GM18873 (cell line): Measurements from ENCODE around the gene NT5DC2.

Experiments
- ATAC-seq: cut with Tn5 transposase; IDR thresholded peaks from one replicate; pipeline ENCODE4 v1.9.1; 2021; ENCODE audit warnings: mild to moderate bottlenecking, moderate library complexity, moderate number of reproducible peaks; ENCODE audit not compliant: unreplicated experiment, low FRiP score

The NT5DC2 gene

DNA sequence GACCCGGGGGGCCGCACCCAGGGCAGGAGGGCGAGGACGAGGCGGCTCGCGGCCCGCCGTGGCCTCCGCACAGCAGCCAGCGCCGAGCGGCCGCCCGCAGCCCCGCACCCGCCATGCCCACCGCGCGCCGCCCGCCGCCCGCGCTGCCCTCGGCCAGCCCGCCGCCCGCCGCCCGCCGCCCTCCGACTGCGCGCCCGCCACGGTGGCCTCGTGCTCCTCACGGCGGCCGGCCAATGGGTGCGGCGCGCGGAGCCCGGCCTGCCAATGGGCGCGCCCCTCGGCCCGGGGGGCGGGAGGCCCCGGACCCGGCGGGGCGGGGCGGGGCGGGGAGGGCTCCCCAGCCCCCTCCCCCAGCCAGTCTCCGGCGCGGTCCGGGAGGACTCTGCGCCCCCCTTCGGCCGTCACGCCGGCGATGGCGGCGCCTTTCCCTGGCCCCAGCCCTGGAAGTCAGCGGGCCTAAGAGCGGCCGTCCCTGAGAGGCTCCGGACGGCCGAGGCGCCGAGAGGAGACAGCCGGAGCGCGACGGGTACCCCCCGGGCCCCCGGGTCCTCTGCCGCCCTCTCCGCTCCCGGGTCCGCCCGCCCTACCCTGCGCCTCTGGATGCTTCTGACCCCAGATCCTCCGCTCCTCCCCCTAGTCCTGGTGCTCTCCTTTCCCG is at the start of gene NT5DC2:
NT5DC2 (minus strand) TSS at position 235 of the 658 bp plus-strand sequence; CDS start at position 115, 120 bp downstream.
- ATAC-seq = no peak

DNA sequence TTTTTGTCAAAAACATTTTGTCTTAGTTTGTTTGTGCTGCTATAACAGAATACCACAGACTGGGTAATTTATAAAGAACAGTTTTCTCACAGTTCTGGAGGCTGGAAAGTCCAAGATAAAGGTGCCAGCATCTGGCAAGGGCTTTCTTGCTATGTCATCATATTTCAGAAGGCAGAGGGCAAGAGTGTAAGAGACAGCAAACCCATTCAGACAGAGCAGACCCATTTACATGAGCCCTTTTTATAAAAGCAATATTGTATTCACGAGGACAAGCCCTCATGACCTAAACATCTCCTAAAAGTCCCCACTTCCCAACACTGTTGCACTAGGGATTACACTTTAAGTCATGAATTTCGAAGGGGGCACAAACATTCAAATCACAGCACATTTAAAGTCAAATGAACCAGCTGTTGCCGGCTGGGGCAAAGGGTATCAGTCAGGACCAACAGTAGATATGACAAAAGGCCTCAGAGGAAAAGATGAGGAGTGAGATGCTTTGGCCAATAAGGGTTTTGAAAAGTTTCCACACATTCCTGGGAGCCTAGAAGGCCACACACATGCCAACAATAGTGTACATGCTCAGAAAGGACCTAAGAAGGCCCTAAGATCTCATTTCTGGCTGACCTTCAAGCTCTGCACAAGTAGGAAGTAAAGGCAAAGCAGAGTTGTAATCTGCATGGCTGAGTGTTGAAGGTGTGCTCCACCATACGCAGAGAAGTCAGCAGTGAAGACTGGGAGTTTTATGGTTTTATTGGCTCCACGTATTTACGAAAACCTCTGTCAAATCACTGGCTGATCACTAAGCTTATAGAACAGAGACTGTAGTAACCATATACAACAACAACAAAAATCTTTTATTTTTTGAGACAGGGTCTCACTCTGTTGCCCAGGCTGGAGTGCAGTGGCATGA is 40.7 kb upstream of the NT5DC2 start:
- ATAC-seq = no peak

DNA sequence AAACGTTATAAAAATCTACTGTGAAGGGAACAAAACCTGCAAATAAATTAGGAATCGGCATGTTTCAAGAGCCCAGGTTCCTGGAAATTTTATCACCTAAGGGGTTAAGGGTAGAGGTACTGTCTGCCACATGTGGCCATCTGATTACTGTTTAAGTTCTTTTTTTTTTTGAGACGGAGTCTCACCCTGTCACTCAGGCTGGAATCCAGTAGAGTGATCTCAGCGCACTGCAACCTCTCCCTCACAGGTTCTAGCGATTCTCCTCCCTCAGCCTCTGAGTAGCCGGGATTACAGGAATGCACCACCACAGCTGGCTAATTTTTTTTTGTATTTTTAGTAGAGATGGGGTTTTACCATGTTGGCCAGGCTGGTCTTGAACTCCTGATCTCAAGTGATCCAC is 38.6 kb upstream of the NT5DC2 start:
- no peak for ATAC-seq

DNA sequence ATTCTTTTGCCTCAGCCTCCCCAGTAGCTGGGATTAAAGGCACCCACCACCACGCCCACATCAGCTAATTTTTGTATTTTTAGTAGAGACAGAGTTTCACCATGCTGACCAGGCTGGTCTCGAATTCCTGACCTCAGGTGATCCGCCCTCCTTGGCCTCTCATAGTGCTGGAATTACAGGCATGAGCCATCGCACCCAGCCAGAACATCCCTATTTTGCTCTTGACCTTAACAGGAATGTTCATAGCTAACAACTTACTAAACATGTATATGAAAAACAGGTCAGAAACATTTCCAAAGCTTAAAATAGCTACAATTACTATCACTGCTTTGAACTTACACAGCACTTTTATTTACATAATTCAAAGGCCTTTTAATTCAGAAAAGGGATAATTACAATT is 36.4 kb upstream of the NT5DC2 start:
- ATAC-seq = no peak

DNA sequence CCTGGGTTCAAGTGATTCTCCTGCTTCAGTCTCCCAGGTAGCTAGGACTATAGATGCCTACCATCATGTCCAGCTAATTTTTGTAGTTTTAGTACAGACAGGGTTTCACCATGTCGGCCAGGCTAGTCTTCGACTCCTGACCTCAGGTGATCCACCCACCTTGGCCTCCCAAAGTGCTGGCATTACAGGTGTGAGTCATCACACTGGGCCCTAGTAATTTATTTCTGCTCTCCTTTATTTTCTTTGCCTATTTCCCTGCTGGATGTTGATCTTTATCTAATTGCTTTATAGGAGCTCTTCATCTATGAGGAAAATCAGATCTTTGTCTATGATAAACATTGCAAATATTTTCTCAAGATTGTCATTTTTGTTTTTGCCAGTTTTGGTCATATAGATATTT is 34.4 kb upstream of the NT5DC2 start:
- no peak for ATAC-seq

DNA sequence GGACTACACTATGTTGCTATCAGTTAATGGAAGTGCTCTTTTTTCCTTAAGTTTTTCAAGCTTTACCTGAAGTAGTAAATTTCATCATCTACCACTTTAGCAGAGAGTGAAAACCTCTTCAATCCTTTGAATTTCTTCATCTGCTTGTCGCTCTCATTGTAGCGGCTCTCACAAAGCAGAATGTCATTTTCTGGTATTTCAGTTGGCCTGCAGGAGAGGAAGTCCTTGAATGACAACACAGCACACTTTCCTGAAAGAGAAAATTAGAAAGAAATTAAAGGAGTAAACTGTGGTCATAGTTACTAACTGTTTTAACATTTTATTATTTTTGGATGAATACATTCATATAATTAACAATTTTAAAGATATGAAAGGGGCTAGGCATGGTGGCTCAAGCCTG is 30.3 kb upstream of the NT5DC2 start:
- ATAC-seq = no peak

DNA sequence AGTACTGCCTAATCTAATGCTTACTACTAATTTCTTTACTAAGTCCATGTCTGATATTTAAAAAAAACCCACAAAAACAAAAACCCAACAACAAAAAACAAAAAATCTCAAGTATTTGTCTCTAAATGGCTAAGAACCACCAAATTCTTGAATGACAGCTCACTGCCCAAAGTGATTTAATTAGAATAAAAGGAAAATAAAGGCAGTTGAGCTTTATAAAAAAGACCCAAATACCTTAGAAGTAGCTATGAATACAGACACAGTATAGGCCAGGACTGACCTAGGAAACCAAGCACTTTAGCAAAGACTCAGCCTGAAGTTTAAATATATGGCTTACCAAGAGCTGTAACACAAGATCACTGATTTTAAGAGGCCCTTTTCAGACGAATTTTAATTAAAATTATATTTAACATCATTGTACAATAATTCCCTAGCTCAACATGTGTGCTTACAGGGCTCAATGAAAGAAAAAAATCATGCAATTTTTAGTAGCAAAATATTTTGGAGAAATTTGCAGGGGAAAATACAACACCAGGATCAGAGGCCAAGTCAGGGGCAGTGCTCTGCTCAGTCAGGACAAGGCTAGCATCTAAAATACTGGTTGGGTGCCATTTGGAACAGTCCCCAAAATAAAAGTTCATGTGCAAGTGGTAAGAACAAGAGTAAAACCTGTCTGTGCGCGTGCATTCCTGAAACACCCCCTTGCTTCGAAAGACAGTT is 27.5 kb upstream of the NT5DC2 start:
- ATAC-seq = no peak

DNA sequence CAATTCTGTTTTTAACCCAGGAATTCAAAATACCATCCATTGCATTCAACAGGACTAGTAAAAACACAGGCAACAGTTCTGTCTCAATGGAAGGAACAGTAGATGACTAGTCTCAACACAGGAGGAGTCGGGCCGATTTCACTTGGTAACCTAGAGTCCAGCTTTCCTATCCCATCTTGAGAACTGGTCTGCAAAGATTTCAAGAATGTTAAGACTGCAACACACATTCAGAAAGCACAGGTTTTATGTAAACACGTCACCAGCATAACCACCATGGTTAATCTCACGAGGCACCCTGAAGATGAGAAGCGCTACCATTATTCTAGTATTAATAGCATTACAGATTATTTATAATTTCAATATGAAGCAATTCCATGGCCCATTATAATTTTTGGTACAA is 24.8 kb upstream of the NT5DC2 start:
- no peak for ATAC-seq

DNA sequence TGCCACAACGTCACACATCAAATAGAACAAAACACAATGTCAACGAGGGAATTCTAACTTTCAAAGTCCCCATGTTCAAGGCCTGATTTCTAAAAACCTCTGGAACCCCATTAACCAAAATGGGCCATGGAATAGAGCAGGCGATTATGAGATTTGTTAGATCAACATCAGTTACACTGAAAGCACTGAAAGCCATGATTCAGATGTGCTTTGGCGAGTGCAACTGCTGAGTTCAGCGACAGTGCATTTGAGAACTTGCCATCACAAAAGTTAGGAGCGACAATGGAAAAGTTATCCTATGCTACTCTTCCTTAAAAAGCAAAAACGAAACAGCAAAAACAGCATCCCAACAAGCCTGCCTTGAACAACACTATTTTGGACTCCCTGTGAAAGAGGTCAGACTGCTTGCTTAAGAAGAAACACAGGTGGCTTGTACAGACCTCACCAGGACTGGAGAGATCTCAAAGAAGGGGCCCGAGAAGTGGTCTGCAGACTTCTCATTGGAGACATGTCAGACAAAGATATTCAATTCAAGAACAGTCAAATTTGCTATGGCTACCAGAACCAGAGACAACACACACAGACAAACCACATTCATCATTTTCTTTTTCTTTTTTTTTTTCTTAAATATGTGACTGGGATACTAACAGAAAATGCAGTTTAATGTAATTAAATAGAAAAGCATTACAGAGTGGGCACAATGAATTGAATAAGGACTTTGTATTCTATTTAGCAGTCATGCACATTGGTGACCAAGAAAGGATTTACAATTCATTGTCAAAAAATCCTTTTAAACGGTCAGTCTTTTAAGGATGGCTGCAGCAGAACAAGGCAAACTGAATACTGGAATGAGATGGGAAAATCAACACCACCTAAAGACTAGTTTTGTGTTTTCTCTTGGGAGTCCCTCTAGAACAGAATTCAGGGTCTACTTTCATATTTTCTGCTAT is 23.6 kb upstream of the NT5DC2 start:
- ATAC-seq = no peak

DNA sequence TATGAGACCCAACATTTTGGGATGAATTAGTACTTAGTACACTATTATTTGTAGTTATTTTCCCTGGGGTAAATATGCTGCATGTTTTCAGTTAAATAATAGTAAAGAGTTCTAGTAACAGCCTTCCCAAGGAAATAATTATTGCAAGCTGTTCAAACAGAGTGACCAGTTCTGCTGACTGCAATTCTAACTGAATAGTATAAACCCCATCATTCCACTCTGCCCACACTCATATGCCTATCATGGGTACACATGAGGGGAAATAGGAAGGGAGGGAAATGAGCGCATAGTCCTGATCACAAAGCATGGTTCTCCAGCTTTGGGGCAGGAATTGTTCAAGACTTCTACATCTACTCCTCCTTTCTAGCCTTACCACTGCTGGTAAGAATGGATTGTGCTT is 21.4 kb upstream of the NT5DC2 start:
- no peak for ATAC-seq

DNA sequence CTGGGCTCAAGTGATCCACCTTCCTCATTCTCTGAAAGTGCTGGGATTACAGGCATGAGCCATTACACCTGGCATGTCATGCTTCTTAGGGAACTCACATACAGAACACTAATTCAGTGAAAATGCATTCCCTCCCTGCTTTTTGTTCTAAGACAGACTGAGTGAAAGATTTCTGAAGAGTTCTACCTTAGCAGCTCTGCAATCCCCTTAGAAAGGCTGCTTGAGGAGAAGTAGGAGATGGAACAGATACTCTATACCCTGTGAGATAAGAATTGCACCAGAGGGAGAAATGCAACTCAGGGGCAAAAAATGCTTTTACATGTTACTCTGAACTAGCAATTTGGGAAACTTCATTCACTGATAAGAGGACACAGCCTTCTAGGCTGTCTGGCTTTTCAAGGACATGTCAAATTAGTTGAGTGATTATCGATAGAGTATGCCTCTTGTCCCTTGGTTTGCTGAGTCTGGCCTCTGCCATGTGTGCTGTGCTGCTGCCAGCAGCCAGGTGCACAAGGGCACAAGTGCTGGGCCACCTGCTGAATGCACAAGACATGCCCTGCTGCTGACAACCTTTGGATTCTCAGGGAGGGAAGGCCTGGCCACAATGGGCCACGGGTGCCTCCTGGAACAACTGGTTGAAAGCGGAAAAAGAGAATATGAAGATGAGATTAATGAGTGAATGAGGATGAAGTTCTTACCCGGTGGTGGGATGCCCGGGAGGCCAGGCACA is 20.5 kb upstream of the NT5DC2 start:
- no peak for ATAC-seq

DNA sequence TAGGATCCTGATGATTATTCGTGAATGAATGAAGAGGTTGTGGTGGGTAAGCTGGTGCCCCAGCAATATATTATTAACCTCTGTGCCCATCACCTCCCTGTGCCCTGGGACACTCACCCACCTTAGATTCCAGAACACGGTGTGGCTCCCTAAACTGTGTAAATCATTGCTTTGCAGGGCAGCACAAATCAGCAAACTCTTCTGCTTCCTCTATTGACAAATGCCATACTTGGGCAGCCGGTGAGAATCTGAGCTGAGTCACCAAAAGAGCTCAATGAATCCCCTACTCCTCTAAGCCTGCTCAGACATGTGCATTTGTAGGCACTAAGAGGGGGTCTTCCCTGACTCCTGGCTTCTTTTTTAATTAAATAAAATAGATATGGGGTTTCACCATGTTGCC is 18.4 kb upstream of the NT5DC2 start:
- ATAC-seq = no peak

DNA sequence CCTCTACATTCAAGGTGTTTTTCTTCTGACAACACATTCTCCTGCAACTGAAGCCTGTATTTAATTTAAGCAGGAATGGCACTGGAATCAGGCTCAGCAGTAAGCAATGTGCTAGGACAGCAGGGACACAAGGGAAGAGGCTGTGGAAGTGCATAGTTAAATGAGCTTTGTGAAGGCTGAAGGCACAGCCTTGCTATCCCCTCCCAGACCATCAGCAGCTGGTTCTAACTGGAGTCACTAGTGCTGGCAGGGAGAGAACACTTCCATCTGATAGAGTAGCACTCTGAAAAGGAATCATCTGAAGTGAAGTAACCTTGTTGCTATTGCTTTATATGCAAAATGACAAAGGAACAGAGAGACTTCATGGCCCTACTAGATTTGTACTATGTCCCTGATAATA is 17.5 kb upstream of the NT5DC2 start:
- no peak for ATAC-seq

DNA sequence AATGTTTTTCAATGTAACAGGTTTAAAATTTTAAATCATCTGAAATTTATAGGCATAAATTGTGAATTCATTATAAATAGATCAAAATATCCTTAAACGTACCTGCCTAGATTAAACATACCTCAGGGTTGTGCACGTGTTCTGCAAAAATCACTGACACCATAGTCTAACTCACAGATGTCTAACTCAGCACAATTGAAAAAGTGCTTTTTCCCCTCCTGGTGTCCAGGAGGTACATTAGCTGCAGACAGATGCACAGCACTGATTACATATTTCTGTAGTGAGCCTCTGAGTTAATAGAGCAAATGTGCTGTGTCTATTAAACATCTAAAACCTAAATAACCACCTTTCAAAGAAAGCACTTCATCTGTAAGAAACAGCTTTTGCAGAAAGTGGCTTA is 13.5 kb upstream of the NT5DC2 start:
- ATAC-seq = no peak

DNA sequence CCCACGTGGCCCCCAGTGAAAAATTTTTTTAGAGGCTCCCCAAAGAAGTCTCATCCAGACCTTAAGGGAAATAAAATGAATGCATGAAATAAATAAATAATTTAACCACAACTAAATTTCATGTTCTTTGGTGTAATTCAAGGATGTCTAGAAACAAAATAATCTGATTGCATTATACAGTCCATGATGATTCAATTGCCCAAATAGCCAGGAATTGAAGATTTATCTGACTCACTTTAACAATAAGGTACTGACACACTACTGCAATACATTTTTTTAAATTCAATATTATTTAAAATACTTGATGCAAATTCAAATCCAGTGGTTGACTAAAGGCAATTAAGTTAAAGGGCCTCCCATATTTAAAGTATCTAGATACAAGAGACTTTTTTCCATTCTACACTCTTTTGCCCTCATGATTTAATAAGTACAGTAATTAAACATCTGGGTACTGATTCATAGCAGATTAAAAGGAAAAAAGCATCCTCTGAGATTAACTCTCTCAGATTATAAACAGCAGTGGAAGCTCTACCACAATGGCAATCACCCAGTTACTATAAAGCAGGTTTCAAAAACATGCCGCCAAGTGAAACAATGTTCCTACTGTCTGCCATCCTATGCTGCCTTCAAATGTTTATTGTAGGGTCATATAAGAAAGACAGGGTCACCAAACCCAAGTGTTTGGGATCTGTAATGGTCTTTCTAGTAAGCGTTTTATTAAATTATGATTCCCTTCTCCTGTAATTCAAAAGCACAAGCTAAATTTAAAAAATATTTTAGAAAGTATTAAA is 12.6 kb upstream of the NT5DC2 start:
- no peak for ATAC-seq

DNA sequence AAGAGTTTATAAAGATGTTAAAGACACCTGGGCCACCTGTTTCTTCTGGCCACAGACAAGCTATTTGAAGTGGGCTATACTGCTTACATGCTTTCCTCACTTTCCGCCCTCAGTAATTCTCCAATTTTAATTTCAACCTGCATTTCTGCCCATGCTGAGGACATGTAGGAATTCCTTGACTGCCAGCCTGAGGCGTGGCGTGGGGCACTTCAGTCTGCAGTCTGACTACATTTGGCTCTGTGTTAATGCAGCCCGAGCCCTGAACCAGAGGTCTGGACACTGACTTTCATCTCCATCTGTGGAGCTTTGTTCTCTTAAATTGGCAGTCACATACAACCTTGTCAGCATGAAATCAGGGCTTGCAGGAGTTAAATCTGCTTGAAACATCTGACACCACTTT is 11.3 kb upstream of the NT5DC2 start:
- ATAC-seq = no peak

DNA sequence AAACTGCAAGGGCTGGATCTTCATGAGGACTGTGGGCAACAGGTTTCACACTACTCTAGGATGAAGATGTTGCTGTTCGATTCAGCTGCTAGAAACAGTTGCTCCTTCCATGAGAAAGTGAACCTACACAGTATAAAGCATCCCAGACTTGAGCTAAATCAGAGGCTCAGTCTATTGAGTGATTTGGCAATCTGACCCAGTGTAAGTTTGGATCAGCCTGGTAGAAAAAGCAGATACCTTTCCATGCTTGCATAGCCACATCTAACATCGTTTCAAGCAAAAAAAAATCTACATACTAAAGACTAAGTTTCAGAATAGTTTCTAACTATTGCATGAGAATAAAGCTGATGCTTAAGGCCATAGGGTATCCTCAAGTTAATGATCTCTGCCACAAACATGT is 7.4 kb upstream of the NT5DC2 start:
- ATAC-seq = no peak

DNA sequence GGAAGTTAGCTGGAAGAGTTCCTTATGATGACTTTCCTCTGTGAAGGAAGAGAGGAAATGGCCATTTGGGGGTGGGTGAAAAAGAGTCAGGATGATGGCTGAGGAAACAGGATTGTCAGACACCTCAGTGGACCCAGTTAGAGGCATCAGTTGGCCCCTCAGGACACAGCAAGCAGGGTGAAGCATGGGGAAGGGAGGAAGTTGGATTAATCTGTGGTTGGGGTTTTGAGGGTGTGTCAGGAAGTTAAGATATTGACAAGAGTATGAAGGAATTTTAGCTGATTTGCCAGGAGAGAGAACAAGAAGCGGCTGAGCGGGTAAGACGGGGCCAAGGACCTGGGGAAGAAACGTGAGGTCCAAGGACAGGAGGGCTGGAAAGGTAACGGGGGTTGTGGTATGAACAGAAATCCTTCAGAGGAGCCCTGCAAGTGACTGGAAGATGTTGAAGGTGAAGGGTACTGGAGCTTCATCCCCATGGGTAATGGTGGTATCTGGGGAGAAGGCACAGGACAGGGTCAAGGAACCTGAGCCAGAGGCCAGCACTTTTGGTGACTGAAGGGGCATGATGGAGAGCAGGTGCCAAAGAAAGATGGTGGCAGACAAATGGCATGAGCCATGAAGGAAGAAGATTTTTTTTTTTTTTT is 5.5 kb upstream of the NT5DC2 start:
- ATAC-seq = no peak
